Measurements from ENCODE around the gene NFATC2.

Gene NFATC2

DNA sequence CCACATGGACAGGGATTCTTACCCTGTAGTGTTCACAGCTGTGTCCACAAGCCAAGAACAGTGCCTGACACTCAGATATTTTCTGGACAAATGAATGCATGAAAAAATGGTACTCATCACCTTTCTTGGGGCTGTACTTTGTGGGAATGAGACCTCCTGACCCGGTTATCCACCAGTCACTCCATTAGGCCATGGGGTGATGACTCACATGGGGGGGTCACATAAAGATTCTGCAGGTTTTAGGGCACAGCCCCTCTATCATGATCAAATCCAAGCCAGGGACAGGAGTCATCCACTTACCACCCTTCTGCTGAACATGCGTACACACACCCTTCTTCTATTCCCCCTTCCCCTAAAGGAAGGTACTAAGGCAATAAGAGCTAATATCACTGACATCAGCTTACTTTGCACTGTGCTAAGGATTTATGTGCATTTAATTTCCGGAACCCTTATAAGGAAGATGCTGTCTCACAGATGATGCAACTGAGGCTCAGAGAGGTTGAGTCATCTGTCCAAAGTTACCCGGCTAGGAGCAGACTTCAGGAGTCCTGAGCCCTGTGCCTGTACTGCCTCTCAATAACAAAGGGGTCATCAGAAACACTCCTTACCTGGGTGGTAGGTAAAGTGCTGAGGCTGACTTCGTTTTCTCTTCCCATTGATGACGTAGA is 107.8 kb downstream of the NFATC2 start:
- no peak overlapping the region for H3K4me3 ChIP-seq (ENCODE audit: low read length)
- TF ChIP-seq ZNF274 (IDR thresholded peaks at IDR 0.05; ENCODE audit: low read depth, low read length) = no peak

DNA sequence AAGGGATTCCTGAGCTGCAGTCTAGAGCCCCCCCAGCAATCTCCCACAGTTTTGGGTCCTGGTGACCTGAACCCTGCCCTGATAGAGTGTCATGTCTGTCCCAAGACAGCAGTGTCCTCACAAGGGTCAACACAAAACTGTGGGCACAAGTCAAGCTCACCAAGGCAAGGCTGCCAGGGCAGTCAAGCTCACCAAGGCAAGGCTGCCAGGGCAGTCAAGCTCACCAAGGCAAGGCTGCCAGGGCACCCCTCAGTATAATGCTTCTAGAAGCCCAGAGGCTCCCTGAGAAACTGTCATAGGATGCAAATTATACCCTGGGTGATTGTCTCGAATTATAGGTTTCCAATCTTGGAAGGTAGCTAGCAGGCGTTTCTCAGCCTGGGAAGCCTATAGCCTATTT is 108.5 kb downstream of the NFATC2 start:
- no peak overlapping the region for H3K4me3 ChIP-seq (ENCODE audit: low read length)
- TF ChIP-seq ZNF274 (IDR thresholded peaks at IDR 0.05; ENCODE audit: low read depth, low read length) = no peak

DNA sequence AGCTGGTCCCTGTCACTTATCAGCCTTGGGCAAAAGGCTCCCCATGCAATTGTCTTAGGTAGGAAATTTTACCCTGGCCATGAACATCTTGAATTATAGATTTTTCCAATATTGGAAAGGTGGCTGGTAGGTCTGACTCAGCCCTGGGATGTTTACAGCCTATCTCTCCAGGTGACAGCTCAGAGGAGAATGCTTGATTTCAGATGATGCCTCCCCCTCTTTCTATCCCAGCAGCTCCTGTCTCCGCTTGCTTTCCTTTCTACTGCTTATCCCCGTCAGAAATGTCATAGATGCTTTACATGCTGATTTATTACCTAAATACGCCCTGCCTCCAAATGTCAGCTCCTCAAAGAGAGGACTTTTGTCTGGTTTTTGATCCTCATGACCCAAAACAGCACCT is 109.6 kb downstream of the NFATC2 start:
- no peak for TF ChIP-seq ZNF274 (IDR thresholded peaks at IDR 0.05; ENCODE audit: low read depth, low read length)
- H3K4me3 ChIP-seq (ENCODE audit: low read length) = no peak overlapping the region

DNA sequence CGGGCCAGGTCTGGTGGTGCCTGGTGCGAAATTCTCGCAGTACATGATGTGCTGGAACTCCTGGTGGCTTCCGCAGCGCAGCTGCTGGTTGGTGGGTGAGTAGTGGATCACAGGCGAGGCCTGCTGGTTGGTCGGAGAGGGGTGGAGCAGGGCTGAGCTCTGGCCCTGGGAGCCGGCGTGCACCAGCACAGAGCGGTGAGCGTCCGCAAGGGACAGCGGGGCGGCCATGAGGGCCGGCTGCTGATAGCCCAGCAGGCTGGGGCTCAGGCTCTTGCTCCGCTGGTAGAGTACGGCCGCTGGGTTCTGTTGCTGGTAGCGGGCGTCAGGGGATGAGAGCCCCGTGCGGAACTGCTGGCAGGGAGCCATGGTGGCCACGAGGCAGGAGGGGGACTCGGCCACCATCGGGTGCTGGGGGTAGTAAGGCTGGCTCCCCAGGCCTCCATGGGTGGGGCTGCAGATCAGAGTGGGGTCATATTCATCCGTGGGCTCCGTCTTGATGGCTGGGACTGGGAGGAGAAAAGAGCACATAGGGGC is 110.2 kb downstream of the NFATC2 start:
- H3K4me3 ChIP-seq (ENCODE audit: low read length) = no peak overlapping the region

DNA sequence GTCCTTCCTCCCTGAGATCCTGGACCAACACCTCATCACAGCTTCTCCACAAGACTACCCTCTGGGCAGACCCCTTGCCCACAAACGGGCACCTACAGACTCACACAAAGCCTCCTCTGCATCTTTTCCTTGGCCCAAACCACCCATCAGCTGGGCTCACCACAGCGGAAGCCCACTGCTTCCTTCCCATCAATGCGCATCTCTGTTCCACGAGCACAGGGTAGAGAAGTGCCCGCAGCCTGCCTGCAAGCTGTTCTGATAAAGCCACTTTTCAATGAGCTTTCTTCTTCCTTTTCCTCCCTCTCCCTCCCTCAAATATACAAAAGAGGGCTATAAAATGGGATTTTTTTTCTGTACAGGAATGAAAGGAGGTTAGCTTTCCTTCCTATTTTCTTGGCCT is 111.2 kb downstream of the NFATC2 start:
- no peak overlapping the region for H3K4me3 ChIP-seq (ENCODE audit: low read length)
- TF ChIP-seq ZNF274 (IDR thresholded peaks at IDR 0.05; ENCODE audit: low read depth, low read length) = no peak

More for the DNA sequence above, 110.2 kb downstream of the NFATC2 start:
- TF ChIP-seq ZNF274 (IDR thresholded peaks at IDR 0.05; ENCODE audit: low read depth, low read length) = no peak

- H3K4me3 ChIP-seq (ENCODE audit: low read length) = no peak overlapping the region
- TF ChIP-seq ZNF274 (IDR thresholded peaks at IDR 0.05; ENCODE audit: low read depth, low read length) = no peak
Measured at GRCh38 chr20:51430198-51430950, 112.1 kb downstream of the NFATC2 start.

DNA sequence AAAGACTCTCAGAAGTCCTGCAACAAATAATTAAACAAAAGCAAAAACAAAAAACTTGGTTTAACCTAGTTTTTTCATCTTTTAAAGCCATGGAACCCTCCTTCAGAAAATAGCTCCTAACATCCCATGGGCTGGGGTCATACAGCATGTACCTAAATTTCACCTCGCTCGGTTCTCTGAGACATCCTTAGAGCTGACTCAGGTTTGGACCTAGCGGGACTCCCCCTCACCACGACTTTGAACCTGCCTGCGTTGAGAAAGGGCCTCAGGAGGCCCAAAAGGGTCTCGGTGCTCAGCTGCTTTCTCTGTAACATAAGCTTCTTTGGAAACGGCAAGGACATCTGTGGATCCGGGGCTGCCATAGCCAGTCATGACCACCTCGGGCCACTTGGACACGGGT is 112.8 kb downstream of the NFATC2 start:
- no peak for TF ChIP-seq ZNF274 (IDR thresholded peaks at IDR 0.05; ENCODE audit: low read depth, low read length)
- H3K4me3 ChIP-seq (ENCODE audit: low read length) = no peak overlapping the region

DNA sequence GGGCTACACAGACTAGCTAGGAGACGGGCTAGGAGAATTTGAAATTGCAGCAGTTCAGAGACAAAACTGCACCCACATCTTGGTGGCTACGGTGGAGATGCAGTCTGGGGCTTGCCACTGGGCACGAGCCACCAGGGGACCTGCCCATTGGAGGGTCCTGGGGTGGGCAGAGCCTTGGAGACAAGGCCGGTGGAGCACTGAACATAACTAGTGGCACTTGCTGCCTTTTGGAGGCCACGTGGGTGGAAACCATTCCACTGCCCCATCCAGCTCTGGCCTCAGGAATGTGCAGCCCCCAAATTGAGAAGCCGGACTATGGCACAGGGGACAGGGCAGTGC is 113.4 kb downstream of the NFATC2 start:
- TF ChIP-seq ZNF274 (IDR thresholded peaks at IDR 0.05; ENCODE audit: low read depth, low read length) = no peak
- no peak overlapping the region for H3K4me3 ChIP-seq (ENCODE audit: low read length)

- no peak for TF ChIP-seq ZNF274 (IDR thresholded peaks at IDR 0.05; ENCODE audit: low read depth, low read length)
- H3K4me3 ChIP-seq (ENCODE audit: low read length) = no peak overlapping the region
Measured at GRCh38 chr20:51428401-51429143, 113.9 kb downstream of the NFATC2 start.

GRCh38 chr20:51427651-51428291 is 114.7 kb downstream of the NFATC2 start:
- H3K4me3 ChIP-seq (ENCODE audit: low read length) = no peak overlapping the region
- no peak for TF ChIP-seq ZNF274 (IDR thresholded peaks at IDR 0.05; ENCODE audit: low read depth, low read length)

- no peak overlapping the region for H3K4me3 ChIP-seq (ENCODE audit: low read length)
- no peak for TF ChIP-seq ZNF274 (IDR thresholded peaks at IDR 0.05; ENCODE audit: low read depth, low read length)
Measured at GRCh38 chr20:51426718-51427650, 115.5 kb downstream of the NFATC2 start.

GRCh38 chr20:51425347-51426106 is 117.0 kb downstream of the NFATC2 start:
- no peak overlapping the region for H3K4me3 ChIP-seq (ENCODE audit: low read length)
- no peak for TF ChIP-seq ZNF274 (IDR thresholded peaks at IDR 0.05; ENCODE audit: low read depth, low read length)

Data from GM08714 (cell line).